Measurements from ENCODE around the gene CPXM2.

CPXM2 gene

DNA sequence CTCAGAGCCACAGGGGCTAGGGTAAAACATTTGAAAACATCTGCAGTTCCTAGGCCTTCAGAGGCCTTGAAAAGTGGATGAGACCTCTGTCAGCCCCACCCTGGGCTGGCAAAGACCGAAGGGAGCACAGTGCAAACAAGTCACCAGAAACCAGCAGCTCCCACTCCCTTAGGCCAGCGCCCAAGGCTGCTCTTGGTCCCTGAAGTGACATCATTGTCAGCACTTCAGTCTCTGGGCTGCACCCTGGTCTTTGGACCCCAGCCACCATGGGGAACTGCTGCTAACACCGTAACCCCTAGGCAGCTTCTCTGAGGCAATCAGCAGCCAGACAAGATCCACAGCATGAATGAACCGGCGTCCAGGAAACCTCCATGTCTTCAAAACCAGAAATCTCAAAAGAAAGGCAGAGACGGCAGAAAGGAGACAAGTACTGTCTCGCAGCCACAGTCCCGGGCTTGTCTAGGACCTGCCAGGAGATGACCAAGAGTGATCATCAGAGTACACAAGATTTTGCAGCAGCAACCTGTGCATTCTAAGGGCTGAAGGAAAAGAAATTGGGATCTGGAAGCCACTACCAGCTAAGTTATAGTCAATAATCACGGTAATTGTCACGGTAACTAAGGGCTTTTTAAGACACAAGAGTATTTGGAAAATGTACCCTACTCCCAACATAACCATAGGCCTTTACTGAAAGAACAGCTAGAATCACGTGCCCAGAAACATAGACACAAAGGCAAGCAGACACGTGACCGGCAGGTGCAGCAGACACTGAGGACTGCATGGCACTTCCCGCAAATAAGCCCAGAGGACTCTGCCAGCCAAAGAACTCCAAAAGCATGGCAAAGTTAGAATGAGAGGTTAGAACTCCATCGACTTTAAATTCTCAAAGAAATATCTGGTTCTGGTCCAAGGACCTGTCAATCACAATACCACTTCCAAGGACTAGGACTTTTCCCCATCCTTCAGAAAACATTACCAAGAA lies 23.3 kb downstream of the CPXM2 start:
- peak; percentile 66 for DNase-seq

DNA sequence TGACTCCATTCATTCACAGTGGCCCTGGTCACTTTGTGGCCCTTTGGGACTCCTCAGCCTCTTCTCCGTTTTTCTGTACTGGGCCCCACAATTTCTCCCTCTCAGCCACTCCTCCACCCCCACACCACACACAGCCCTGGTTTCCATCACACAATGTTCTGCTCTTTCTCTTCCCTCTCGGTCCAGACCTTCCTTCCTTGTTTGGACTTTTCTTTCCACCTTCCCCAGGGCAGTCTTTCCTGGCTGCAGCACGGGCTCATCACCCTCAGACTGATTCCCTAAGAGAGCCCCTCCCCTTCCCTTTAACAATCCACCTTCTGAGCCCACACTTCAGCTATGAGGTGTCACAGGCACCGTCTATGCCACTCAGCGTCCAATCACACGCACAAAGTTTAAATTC lies 25.7 kb downstream of the CPXM2 start:
- no peak for DNase-seq

DNA sequence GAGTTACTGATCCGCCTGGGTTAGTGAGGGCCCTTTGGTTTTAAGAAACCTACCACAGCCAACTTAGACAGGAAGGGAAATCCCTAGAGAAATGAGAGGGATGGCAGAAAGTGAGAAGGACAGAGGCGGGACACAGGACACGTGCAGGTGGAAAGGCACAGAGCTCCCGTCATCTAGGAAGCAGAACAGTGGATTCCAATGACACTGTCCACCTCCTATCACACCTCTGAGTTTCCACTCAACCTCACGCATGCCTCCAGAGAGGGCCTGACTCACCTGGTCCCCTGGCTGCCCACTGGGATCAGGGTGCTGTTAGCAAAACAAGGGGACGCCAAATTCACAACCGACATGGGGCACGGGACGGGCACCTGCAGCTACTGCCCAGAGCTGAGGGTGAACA lies 26.3 kb downstream of the CPXM2 start:
- DNase-seq = no peak

DNA sequence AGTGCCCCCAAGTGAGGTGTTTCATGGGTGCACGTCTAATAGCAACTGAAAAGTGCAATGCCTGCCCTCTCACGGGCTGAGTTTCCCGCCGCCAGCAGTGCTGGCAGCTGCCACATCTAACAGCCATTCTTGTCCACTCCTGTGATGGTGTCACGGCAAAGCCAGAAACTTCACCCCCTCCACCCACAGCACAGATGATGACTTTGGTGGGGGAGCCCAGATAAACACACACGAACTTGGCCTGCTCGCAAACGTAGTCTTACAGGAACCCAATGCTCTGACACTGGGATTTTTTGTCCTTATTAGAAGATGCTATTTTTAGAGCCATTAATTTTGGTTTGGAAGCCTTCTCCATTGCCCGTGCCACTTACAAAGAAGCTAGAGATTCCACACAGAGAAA lies 26.7 kb downstream of the CPXM2 start:
- no peak for DNase-seq

DNA sequence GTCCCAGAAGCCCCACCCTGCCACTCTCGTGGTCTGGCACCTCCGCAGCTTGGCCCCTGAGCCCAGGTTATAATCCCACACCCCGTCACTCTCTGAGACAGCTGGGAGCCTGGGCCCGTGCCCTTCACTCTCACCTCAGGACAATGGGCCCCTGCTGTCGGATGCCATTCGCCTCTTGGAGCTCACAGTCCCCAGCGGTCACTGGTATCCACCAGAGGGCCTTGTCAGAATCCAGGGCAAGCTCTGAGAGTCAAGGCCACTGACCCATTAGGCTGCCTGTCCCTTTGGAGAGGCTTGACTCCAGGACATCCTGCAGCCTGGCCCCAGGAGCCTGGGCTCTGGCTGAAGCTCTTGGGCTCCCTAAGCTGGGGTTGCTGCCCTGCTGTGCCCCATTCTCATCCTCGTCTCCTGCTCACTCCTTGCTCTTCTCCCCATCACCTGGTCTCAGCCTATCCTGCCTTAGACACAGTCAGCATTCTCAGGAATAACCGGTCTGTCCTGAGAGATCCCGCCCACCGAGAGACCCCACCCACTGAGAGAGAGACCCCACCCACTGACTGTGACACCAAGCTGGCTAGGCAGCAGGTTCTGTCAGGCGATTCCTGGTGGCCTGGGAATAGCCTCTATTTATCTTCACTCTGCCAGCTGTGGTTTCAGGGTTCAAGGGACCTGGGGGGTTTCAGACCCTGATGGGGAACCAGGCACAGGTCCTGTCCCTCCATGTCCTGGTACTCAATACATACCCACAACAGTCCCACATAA lies 27.7 kb downstream of the CPXM2 start:
- no peak for DNase-seq

DNA sequence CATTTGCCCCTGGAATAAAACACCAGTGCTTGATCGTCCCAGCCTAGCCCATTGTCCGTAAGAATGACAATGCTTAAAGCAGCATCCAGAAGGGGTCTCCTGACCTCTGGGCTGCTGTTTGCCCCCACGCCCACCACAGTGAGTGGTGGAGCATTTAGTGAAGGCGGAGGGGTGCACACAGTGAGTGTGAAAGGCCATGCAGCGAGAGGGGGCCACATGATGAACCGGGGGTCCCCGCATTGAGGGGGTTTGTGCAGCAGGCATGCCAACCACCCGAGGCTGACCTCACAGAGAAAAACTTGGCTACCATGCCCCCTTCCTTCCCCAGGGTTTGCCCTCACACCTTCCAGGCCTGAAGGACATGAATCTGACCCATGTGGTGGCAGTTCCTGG lies 28.4 kb downstream of the CPXM2 start:
- no peak for DNase-seq

DNA sequence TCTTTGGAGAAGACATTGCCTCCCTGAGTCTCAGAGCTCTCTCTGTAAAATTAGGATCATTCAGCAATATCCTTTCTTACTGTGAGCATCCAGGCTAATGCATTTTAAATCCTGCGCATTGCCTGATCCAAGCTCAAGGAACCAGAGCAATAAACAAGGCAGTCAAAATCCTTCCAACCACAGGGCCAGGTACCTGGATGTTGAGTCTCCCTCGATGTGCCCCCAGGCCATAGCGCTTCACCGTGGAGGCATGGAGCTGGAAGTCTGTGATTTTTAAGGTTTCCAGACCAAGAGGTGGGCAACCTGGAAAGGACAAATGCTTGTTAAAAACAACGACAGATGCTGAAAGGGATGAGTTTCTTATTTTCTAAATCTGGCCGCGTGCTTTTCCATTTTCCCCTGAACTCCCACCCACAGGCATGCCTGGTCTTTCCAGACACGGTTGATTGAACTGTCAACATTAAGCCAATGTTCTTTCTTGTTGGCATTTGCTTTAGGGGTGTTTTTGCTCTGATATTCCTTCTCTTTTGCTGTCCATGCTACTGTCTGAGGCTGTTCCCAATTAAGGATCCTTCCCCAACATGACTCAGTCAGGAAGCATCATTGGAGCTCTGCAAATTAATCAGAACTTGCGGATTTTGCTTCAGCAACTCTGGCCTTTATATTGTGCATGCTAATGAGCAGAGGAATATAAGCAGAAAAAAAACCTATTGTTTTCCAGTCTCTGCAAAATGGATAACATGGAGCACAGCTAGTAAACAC lies 29.0 kb downstream of the CPXM2 start:
- DNase-seq = no peak

DNA sequence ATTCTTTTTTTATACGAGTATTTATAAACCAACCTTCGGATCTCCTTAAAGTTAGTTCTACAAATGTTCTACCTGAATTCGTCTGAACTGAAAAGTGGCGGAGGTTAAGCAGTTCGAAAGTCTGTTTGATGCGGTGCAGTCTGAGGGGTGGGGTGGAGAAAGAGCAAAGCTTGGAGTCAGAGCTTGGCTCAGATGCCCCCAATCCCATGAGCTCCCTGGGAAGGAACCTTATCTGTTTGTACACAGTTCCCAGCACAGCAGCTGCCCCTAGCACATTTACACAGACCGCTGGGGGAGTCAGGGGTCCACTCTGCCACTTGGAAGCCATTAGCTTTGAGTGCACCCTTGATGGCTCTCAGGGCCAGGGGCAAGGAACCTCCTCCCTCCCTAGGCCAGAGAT lies 30.8 kb downstream of the CPXM2 start:
- no peak for DNase-seq

DNA sequence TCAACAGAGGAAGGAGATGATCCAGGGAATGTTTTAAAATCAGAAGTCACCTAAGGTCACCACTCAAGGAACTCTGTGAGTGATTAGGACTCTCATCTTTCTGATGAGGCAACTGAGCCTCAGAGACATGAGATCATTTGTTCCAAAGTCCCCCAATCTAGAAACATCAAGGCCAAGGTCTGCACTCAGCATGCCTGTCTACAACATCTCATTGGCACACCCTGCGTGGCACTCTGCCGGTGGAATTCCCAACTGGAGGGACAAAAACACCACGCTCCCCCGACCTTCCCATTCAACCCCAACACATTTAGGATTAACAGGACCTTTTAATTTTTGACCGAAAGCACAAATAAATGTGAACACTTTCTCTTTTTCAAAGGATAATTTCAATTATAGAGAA lies 31.4 kb downstream of the CPXM2 start:
- no peak for DNase-seq

DNA sequence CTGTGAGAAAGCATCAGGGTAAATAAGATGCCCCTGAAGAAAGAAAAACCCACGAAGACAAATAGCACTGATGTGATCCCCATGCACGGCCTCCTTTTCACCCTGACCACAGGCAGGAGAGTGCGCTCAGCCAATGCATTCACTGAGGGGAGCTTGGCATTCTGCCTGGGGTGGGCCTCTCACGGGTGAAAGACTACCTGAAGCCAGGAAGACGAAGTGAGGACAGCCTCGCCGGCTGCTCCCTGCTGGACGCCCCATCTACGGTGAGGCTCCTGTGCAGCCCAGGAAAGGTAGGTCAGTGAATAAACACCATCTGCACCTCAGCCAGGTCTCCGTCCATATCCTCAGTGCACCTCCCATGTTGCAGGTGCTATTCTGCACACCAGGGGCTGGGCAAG lies 32.0 kb downstream of the CPXM2 start:
- no peak for DNase-seq

DNA sequence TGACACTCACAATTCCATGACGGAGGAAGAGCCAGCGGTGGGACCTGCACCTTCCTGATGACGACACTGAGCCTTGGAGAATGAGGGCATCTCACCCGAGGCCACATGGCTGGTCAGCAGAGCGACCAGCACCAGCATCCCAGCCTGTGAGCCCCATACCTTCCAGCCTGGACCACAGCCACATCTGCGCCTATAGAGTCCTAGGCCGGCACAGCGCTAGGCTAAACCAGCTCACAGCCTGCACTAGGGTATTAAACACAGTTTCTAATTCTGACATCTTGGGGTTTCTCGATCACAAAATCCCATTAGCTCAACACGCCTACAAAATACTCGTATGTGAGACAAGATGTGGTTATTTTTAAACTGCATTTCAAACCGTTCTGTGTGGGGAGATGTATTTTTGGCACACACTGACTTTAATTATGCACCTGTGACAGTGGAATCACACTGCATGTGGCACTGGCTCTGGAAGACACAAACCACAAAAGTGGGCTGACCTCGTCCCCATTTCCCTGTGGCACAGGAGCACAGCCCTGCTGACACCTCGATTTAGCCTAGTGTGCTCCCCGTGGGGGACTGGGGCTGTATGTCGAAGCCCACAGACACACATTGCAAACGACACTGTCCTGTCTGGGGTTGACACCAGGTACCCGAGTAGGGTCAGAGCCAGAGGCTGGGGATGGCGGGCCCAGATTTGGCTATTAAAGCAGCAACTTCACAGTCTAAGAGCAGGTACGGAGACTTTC lies 32.5 kb downstream of the CPXM2 start:
- DNase-seq = no peak

DNA sequence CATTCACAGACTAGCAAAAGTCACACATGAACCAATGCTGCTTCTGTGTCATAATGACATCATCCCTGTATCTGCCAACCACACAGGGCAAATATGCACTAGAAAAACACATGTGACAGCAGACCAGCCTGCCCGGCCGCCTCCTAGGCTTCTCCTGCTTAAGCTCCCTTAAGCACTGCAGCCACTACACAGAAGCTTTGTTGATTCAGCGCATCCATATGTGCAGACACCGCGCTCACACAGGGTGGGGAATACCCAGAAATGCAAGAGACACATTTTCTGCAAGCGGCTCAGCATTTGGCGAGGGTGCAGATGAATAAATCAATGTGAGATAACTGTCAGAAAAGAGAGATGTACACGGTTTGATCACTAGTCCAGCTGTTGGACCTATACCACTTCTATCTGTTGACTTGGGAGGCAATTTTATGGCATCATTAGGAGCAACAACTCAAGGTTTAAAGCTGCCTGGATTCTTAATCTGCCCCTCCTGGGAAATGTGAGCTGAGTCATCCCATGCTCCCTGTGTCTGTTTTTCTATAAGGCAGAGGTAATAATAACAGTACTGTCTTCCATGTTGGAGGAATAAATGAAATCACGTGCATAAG lies 33.4 kb downstream of the CPXM2 start:
- DNase-seq = no peak

DNA sequence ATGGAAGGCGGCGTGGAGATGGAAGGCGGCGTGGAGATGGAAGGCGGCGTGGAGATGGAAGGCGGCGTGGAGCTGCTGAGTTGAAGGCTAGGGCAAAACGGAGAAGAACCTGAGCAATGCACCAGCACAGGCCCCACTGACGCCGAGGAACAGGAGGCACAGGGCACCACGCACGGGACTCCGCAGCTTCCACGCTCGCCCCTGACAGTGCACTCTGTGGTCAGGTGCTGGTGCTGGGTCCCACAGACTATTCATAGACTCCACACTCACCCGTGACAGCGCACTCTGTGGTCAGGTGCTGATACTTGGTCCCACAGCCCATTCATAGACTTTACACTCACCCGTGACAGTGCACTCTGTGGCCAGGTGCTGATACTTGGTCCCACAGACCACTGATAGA lies 34.0 kb downstream of the CPXM2 start:
- no peak for DNase-seq

DNA sequence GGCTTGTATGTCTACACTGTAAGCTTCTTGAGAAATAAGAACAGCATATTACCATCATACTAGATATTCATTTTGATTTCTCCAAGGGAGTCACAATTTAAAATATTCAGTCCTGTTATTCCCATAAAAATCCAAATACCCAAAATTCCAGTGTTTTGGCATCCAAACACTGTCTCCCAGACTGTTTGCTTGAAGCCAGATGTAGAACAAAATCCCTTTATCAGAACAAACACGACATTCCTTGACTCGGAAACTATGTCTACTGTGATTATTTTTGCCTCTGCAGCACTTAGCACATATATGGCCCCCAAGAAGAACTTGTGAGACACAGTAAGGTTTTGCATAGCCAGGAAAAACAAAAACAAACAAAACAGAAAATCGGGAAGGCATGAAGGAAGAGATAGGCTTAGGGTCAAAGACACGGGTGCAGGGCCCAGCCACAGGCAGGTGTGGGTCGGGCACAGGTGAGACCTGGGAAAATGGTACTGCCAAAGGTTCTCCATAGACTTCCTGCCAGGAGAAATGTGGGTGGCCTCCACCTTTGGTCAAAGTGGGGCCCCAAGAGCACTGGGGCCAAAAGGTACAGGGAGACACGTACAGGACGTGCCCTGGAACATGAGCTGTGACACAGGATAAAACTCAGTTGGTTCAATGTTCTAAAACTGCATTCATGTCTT lies 36.5 kb downstream of the CPXM2 start:
- no peak for DNase-seq

DNA sequence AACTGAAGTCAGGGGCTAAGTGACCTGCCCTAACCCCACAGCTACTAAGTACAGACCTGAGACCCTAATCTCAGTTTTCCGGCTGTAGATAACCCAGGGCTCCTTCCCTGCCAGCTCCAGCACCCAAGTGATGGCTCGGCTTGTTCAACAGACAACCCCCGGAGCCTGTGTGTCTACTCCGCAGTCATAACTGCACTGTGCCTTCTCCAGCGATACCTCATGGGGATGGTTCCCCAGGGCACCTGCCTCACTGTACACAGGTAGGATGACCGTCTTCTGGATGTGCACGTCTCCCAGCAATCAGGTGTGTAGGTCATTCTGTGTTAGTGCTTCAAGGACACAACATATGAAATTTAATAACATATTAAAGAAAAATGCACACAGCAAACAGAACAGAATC lies 37.1 kb downstream of the CPXM2 start:
- no peak for DNase-seq

DNA sequence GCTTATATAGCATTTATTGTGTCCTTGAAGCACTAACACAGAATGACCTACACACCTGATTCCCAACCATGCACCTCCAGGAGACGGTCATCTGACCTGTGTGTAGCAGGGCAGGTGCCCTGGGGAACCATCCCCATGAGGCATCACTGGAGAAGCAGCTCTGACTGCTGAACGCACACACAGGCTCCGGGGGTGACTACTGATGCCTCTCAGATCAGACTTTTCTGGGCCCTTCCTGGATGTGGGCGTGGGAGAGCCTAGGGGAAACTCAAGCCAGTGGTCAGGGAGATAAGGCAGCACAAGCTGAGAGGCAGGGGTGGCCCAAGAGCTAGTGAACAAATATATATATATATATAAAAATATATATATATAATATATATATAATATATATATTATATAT lies 37.6 kb downstream of the CPXM2 start:
- no peak for DNase-seq

DNA sequence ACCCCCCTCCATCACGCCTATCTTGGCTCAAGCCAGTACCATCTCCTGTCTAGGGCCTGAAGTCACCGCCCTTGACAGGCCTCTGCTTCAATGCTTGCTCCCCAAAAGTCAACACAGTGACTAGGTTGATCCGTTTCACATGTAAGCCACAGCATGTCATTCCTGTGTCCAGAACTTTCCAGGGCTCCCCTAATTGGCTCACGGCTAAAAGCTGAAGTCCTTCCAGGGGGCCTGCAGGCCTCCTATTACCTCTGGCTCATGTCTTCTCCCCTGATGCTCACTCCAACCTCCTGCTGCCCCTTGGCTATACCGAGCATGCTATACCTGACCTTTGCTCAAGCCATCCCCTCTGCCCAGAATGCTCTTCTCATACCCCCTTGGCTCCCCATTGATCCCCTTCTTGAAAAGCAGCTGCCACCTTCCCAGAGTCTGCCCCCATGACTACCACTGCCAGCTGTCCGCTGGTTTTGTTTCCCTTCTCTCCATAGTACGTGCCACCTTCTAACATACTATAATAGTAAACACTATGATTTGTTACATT lies 39.1 kb downstream of the CPXM2 start:
- DNase-seq = no peak

DNA sequence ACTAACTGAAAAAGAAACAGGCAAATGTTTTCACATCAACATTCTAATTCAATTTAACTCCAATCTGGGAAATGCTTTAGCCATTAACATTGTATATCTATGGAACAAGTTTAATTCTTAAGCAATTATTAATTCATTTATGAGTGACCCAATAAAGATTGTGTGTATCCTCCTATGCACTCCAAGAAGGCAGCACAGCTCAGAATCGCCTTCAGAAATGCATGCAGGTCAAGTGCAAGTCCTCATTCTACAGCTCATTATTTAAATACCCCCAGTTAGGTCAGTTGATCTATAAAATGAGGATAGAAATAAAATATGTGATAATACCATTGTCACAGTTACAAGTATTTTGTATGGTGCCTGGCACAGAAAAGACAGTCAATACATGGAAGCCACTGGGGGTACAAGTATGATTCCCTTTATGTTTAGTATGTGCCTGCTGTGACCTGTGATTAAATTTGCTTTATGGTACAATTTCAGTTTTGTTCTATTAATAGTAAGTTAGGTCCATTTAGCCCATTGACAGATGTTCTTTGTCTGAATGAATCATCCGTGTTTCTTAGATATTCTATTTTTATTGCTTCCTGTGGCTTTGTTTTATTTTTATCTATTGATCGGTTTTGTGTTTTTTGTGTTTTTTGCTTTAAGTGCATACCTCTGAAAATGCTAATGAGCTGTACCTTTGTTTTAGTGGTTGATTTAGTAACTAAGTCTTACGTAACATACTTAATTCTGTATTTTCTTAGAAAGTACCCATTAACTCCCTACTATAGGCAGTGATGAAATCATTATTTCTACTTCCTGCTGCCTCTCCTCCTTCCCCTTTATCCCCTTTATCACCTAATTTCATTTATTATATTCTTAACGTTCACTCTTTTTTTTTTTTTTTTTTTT lies 42.8 kb downstream of the CPXM2 start:
- DNase-seq = no peak

DNA sequence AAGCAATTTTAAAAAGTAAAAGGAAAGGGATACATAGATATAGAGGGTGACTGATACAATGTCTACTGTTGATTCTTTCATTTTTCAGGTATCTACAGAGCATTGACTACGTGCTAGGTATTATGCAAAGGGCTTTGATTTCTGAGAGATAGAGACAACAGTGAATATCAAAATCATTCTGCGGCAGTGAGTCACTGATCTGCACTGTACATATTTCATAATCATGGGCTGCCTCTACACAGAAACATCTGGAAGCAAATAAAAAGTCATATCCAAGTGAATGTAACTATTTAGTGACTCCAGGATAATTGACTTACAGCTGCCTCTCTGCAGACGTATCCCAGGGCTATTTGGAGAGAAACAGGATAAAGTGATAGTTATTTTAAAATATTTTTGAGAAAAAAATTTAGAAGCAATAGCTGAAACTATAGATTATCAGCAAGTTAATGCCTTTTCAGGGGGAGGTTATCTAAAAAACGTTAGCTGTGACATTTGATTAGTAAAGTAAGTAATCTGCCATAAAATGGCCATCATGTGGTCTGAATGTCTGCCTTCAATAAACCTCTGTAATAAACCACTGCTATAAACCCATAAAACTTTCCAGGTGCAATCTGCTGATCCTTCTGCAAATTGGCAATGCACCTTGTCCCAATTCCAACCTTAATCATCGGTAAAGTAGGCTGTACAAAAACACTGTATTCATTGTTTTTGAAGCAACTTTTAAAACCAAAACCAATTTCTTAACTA lies 43.7 kb downstream of the CPXM2 start:
- DNase-seq = no peak

DNA sequence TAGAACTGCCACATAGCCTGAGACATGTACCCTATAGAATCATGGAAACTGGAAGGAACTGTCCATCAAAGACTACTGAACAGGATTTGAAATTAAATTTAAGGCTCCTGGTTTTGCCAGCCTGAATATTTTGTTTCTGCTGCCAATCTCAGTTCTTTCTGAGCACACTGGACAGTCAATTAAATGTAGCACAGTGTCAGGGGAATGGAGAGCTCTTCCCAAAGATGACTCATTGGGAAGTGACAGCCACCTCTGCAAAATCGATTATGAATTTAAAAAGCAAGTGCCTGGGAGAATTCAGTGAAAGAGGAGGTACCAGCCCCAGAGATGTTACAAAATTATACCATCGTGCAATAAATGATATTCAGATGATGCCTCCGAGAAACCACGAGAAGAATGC lies 47.8 kb downstream of the CPXM2 start:
- DNase-seq = no peak
